ENCODE data around the gene POLL. TPM values are rescaled to one million over a fixed set of nuclear protein-coding genes. Genes with fewer than 3 reads are reported as not detected.

POLL gene
- total and polyA plus RNA-seq, 2 experiments from 2014 or later = 17.3 to 24.3 TPM

GRCh38 chr10:101564490-101564991 is 23.5 kb downstream of the POLL start:
- ATAC-seq (no peak), DNase-seq (ENCODE audit: low spot score) (no peak)
- peaks cover 37% of the 10 kb centered on the region for H3K27me3 Mint-ChIP-seq (ENCODE audit: insufficient read depth, low read depth, poor library complexity)

GRCh38 chr10:101563497-101564040 is 24.5 kb downstream of the POLL start:
- peaks cover 31% of the 10 kb centered on the region for H3K27me3 ChIP-seq (ENCODE audit: insufficient read depth)
- H3K4me3 Mint-ChIP-seq = no peak overlapping the region
- no peak overlapping the region for H3K4me2 ChIP-seq
- ATAC-seq (no peak), DNase-seq (ENCODE audit: low spot score) (no peak)
- H3K4me3 ChIP-seq = no peak overlapping the region
- no peaks in the 10 kb centered on the region for H4K20me1 ChIP-seq (replicated peaks; ENCODE audit: insufficient read depth)
- H2AFZ ChIP-seq = no peak overlapping the region
- H3K79me2 ChIP-seq (replicated peaks; ENCODE audit: insufficient read depth) = no peaks in the 10 kb centered on the region
- no peaks in the 10 kb centered on the region; the same call in 1 of the 2 replicates for H3K36me3 ChIP-seq (ENCODE audit: insufficient read depth)
- H3K27ac Mint-ChIP-seq = no peak overlapping the region
- H3K27ac ChIP-seq (ENCODE audit: low read depth) = 0 out of 2 replicates have a peak overlapping the region, but pooled peaks have one; percentile 32
- no peak for TF ChIP-seq CREB1 (CRISPR knock-in tag; IDR thresholded peaks at IDR 0.05; ENCODE audit: low read depth)
- no peaks in the 10 kb centered on the region; the same call in 2 of the 3 replicates for H3K36me3 Mint-ChIP-seq (ENCODE audit: low read depth)
- peaks cover 34% of the 10 kb centered on the region for H3K27me3 Mint-ChIP-seq (ENCODE audit: insufficient read depth, low read depth, poor library complexity)
- peaks cover 4% of the 10 kb centered on the region; the same call in 1 of the 2 replicates for H3K4me1 ChIP-seq (ENCODE audit: insufficient read depth)
- H3K4me1 Mint-ChIP-seq = peaks cover 11% of the 10 kb centered on the region
- no peaks in the 10 kb centered on the region; the same call in 2 of the 3 replicates for H3K9me3 Mint-ChIP-seq
- no peaks in the 10 kb centered on the region for H3K9me2 ChIP-seq (ENCODE audit: insufficient read depth)
- H3F3A ChIP-seq (replicated peaks; ENCODE audit: low read depth) = peaks cover 6% of the 10 kb centered on the region; the same call in 1 of the 2 replicates

More at GRCh38 chr10:101564490-101564991, 23.5 kb downstream of the POLL start:
- Histone ChIP-seq H3F3A (replicated peaks; ENCODE audit: low read depth) (peaks cover 6% of the 10 kb centered on the region; the same call in 1 of the 2 replicates), H3K79me2 (replicated peaks; ENCODE audit: insufficient read depth) (no peaks in the 10 kb centered on the region), H3K27me3 (ENCODE audit: insufficient read depth) (peaks cover 41% of the 10 kb centered on the region), H3K27ac (ENCODE audit: low read depth) (no peak overlapping the region), H4K20me1 (replicated peaks; ENCODE audit: insufficient read depth) (no peaks in the 10 kb centered on the region), H3K9me2 (ENCODE audit: insufficient read depth) (no peaks in the 10 kb centered on the region), H3K36me3 (ENCODE audit: insufficient read depth) (no peaks in the 10 kb centered on the region; the same call in 1 of the 2 replicates), H3K4me3 (no peak overlapping the region), H3K4me1 (ENCODE audit: insufficient read depth) (peaks cover 11% of the 10 kb centered on the region; the same call in 1 of the 2 replicates), H2AFZ (no peak overlapping the region), H3K4me2 (no peak overlapping the region)
- Mint-ChIP-seq H3K27ac (no peak overlapping the region), H3K36me3 (ENCODE audit: low read depth) (no peaks in the 10 kb centered on the region; the same call in 2 of the 3 replicates), H3K4me1 (peaks cover 12% of the 10 kb centered on the region), H3K9me3 (no peaks in the 10 kb centered on the region; the same call in 2 of the 3 replicates), H3K4me3 (no peak overlapping the region)
- no peak for TF ChIP-seq JUNB (IDR thresholded peaks at IDR 0.05; ENCODE audit: unreplicated experiment)

- no peak for DNase-seq (ENCODE audit: low spot score)
- H3K27me3 Mint-ChIP-seq (ENCODE audit: insufficient read depth, low read depth, poor library complexity) = peaks cover 30% of the 10 kb centered on the region
- TF ChIP-seq ZNF331 (CRISPR knock-in tag; IDR thresholded peaks at IDR 0.05; ENCODE audit: low read depth) = no peak
- no peak for TF ChIP-seq STAT1 (IDR thresholded peaks at IDR 0.05; ENCODE audit: unreplicated experiment)
- TF ChIP-seq CREB1 (CRISPR knock-in tag; IDR thresholded peaks at IDR 0.05; ENCODE audit: low read depth) = no peak
- no peak for TF ChIP-seq POLR2AphosphoS5 (IDR thresholded peaks at IDR 0.05; ENCODE audit: low read depth)
- no peak for TF ChIP-seq CTCF (conservative IDR thresholded peaks at IDR 0.05; ENCODE audit: low read depth in 2 of 2)
- no peak for TF ChIP-seq NANOG (IDR thresholded peaks at IDR 0.05; ENCODE audit: borderline replicate concordance)
- TF ChIP-seq REST (IDR thresholded peaks at IDR 0.05; ENCODE audit: unreplicated experiment) = no peak
These were observed 25.1 kb downstream of the POLL start for GRCh38 chr10:101563007-101563406.

More at GRCh38 chr10:101563007-101563406, 25.1 kb downstream of the POLL start:
- Histone ChIP-seq H3K4me3 (no peak overlapping the region), H3K4me1 (ENCODE audit: insufficient read depth) (peaks cover 4% of the 10 kb centered on the region; the same call in 1 of the 2 replicates), H3K36me3 (ENCODE audit: insufficient read depth) (no peaks in the 10 kb centered on the region; the same call in 1 of the 2 replicates), H3K27me3 (ENCODE audit: insufficient read depth) (peaks cover 26% of the 10 kb centered on the region), H2AFZ (no peak overlapping the region), H3K9me2 (ENCODE audit: insufficient read depth) (no peaks in the 10 kb centered on the region), H4K20me1 (replicated peaks; ENCODE audit: insufficient read depth) (no peaks in the 10 kb centered on the region), H3K27ac (ENCODE audit: low read depth) (no peak overlapping the region), H3F3A (replicated peaks; ENCODE audit: low read depth) (peaks cover 6% of the 10 kb centered on the region; the same call in 1 of the 2 replicates), H3K79me2 (replicated peaks; ENCODE audit: insufficient read depth) (no peaks in the 10 kb centered on the region), H3K4me2 (no peak overlapping the region)
- Mint-ChIP-seq H3K4me1 (peaks cover 8% of the 10 kb centered on the region), H3K4me3 (no peak overlapping the region), H3K27ac (no peak overlapping the region), H3K36me3 (ENCODE audit: low read depth) (no peaks in the 10 kb centered on the region; the same call in 2 of the 3 replicates), H3K9me3 (no peaks in the 10 kb centered on the region; the same call in 2 of the 3 replicates)
- ATAC-seq = no peak

Data from GM23338 (cell line).